Hematopoietic multipotent progenitor cell (in vitro differentiated cells): Measurements from ENCODE around the gene KCNT1. TPM values are rescaled to one million over a fixed set of nuclear protein-coding genes. Genes with fewer than 3 reads are reported as not detected.

Source experiments
- DNase-seq, 3 donors: peaks; one replicate each; pipeline ENCODE4 v3.0.0-alpha.2; 2011 to 2015; ENCODE audit warnings: low read depth in 2 of 3, low spot score in 2 of 3
- total RNA-seq: library from RNA; depleted of rRNA; stranded (reverse); fragments of >200 nt; gene quantifications from one replicate; pipeline ENCODE4 v1.2.3, GENCODE V29; 2012

The KCNT1 gene
- total RNA-seq, 1 donor = under 0.01 TPM

GRCh38 chr9:135833864-135834263, 131.9 kb downstream of the KCNT1 start:
- DNase-seq = no peak

GRCh38 chr9:135835131-135835530, 133.1 kb downstream of the KCNT1 start:
- no peak for DNase-seq

GRCh38 chr9:135839516-135839915, 137.5 kb downstream of the KCNT1 start:
- no peak for DNase-seq

- DNase-seq = no peak
Observed at GRCh38 chr9:135840107-135840506, 138.1 kb downstream of the KCNT1 start.

- no peak for DNase-seq
Observed at GRCh38 chr9:135840539-135840938, 138.6 kb downstream of the KCNT1 start.

Other genes with a start within 250 kb of the KCNT1 start
- gene PPP1R26, start 222.4 kb upstream of the KCNT1 start, total RNA-seq = 21.3 TPM
- 110 TPM for gene MRPS2, start 201.5 kb upstream of the KCNT1 start, total RNA-seq
- gene LCN1, start 180.7 kb upstream of the KCNT1 start, total RNA-seq = not detected
- gene OBP2A, start 156.1 kb upstream of the KCNT1 start, total RNA-seq = not detected
- gene PAEP, start 140.4 kb upstream of the KCNT1 start, total RNA-seq = not detected
- not detected for gene GLT6D1, start 62.6 kb upstream of the KCNT1 start, total RNA-seq
- not detected for gene LCN9, start 38.9 kb upstream of the KCNT1 start, total RNA-seq
- not detected for gene SOHLH1, start 2.7 kb upstream of the KCNT1 start, total RNA-seq
- gene CAMSAP1, start 205.4 kb downstream of the KCNT1 start, total RNA-seq = 18.0 TPM